GM23338 (cell line): Measurements from ENCODE around the gene SLFN12L.

Experiments used
- CREB1 ChIP-seq: fragments of 250-450 bp; sonication (Bioruptor Pico); IDR thresholded peaks from 2 replicates; pipeline ENCODE4 v1.5.0; 2020; ENCODE audit warnings: low read depth, mild to moderate bottlenecking, moderate library complexity
- EZH2 ChIP-seq: fragments of 200-600 bp; sonication (generic); IDR thresholded peaks from one replicate; pipeline ENCODE4 v1.8.0; 2017; ENCODE audit warnings: antibody characterized with exemption, mild to moderate bottlenecking, low read depth; ENCODE audit not compliant: unreplicated experiment
- EZH2phosphoT487 ChIP-seq: fragments of 200-600 bp; sonication (generic); IDR thresholded peaks from one replicate; pipeline ENCODE4 v1.8.1; 2018; ENCODE audit warnings: antibody characterized with exemption; ENCODE audit not compliant: unreplicated experiment
- NANOG ChIP-seq: IDR thresholded peaks from 2 replicates; pipeline ENCODE4 v1.6.1; 2016; ENCODE audit warnings: antibody characterized with exemption, borderline replicate concordance
- POLR2AphosphoS5 ChIP-seq: IDR thresholded peaks from 2 replicates; pipeline ENCODE4 v1.6.1; 2016; ENCODE audit warnings: antibody characterized with exemption, low read depth
- STAT1 ChIP-seq: IDR thresholded peaks from one replicate; pipeline ENCODE4 v1.6.1; 2016; ENCODE audit warnings: antibody characterized with exemption; ENCODE audit not compliant: unreplicated experiment
- ZNF114 ChIP-seq: fragments of 250-450 bp; sonication (Bioruptor Pico); IDR thresholded peaks from 2 replicates; pipeline ENCODE4 v1.5.0; 2020; ENCODE audit warnings: mild to moderate bottlenecking, moderate library complexity
- ZNF331 ChIP-seq: fragments of 250-450 bp; sonication (Bioruptor Pico); IDR thresholded peaks from 2 replicates; pipeline ENCODE4 v1.5.0; 2020; ENCODE audit warnings: low read depth, mild to moderate bottlenecking, moderate library complexity
- TF ChIP-seq, protein P1 (sequence below), 2 experiments: fragments of 200-600 bp in 1 of 2; sonication (generic) in 1 of 2; conservative IDR thresholded peaks; 2 replicates each; pipeline versions ENCODE4 v1.5.1 to v1.6.1; 2016 to 2017; ENCODE audit warnings: antibody characterized with exemption in 2 of 2, low read depth in 2 of 2, mild to moderate bottlenecking in 2 of 2, moderate library complexity in 1 of 2
- TF ChIP-seq, protein P2 (sequence below): IDR thresholded peaks from 2 replicates; pipeline ENCODE4 v1.6.1; 2016; ENCODE audit warnings: antibody characterized with exemption
- TF ChIP-seq, protein P3 (sequence below): IDR thresholded peaks from one replicate; pipeline ENCODE4 v1.6.1; 2018; ENCODE audit warnings: antibody characterized with exemption; ENCODE audit not compliant: unreplicated experiment

DNA sequence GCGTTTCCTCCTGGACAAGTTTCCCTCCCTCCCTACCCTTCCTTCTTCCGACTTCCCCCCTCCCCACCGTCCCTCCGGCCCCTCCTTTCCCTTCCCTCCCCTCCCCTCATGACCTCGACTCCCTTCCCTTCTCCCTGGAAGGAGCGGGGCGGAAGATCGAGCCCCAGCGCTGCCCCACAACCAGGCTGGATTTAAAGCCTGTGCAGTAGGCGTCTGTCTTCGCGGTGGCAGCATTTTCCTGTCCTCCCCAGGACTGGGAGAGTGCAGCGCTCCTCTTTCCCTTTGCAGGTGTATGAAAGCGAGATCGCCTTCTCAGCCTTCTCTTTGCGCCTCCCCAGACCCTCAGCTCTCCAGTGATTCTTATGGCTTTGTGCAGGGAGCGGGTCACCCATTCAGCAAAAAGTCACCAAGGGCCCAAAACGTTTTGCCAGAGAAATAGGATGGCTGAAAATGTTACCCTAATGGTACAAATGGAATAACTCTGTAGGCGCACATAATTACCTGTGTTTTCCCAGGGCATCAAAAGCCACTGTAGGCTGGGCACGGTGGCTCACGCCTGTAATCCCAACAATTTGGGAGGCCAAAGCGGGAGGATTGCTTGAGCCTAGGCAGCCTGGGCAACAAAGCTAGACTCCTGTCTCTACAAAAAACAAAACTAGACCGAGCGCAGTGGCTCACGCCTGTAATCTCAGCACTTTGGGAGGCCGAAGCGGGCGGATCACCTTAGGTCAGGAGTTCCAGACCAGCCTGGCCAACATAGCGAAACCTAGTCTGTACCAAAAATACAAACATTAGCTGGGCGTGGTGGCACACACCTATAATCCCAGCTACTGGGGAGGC is 40.8 kb downstream of the SLFN12L start:
- TF ChIP-seq, protein P1, sequence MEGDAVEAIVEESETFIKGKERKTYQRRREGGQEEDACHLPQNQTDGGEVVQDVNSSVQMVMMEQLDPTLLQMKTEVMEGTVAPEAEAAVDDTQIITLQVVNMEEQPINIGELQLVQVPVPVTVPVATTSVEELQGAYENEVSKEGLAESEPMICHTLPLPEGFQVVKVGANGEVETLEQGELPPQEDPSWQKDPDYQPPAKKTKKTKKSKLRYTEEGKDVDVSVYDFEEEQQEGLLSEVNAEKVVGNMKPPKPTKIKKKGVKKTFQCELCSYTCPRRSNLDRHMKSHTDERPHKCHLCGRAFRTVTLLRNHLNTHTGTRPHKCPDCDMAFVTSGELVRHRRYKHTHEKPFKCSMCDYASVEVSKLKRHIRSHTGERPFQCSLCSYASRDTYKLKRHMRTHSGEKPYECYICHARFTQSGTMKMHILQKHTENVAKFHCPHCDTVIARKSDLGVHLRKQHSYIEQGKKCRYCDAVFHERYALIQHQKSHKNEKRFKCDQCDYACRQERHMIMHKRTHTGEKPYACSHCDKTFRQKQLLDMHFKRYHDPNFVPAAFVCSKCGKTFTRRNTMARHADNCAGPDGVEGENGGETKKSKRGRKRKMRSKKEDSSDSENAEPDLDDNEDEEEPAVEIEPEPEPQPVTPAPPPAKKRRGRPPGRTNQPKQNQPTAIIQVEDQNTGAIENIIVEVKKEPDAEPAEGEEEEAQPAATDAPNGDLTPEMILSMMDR (conservative IDR thresholded peaks at IDR 0.05; ENCODE audit: low read depth in 2 of 2), result no peak
- TF ChIP-seq POLR2AphosphoS5, result no peak
- TF ChIP-seq EZH2, result peak; percentile 80
- TF ChIP-seq, protein P2, sequence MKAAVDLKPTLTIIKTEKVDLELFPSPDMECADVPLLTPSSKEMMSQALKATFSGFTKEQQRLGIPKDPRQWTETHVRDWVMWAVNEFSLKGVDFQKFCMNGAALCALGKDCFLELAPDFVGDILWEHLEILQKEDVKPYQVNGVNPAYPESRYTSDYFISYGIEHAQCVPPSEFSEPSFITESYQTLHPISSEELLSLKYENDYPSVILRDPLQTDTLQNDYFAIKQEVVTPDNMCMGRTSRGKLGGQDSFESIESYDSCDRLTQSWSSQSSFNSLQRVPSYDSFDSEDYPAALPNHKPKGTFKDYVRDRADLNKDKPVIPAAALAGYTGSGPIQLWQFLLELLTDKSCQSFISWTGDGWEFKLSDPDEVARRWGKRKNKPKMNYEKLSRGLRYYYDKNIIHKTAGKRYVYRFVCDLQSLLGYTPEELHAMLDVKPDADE, result no peak
- TF ChIP-seq, protein P3, sequence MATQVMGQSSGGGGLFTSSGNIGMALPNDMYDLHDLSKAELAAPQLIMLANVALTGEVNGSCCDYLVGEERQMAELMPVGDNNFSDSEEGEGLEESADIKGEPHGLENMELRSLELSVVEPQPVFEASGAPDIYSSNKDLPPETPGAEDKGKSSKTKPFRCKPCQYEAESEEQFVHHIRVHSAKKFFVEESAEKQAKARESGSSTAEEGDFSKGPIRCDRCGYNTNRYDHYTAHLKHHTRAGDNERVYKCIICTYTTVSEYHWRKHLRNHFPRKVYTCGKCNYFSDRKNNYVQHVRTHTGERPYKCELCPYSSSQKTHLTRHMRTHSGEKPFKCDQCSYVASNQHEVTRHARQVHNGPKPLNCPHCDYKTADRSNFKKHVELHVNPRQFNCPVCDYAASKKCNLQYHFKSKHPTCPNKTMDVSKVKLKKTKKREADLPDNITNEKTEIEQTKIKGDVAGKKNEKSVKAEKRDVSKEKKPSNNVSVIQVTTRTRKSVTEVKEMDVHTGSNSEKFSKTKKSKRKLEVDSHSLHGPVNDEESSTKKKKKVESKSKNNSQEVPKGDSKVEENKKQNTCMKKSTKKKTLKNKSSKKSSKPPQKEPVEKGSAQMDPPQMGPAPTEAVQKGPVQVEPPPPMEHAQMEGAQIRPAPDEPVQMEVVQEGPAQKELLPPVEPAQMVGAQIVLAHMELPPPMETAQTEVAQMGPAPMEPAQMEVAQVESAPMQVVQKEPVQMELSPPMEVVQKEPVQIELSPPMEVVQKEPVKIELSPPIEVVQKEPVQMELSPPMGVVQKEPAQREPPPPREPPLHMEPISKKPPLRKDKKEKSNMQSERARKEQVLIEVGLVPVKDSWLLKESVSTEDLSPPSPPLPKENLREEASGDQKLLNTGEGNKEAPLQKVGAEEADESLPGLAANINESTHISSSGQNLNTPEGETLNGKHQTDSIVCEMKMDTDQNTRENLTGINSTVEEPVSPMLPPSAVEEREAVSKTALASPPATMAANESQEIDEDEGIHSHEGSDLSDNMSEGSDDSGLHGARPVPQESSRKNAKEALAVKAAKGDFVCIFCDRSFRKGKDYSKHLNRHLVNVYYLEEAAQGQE, result no peak
- TF ChIP-seq CREB1, result no peak
- TF ChIP-seq EZH2phosphoT487, result no peak
- TF ChIP-seq ZNF331, result no peak
- no peak for TF ChIP-seq ZNF114 (CRISPR knock-in tag)
- no peak for TF ChIP-seq STAT1
- TF ChIP-seq NANOG, result no peak
